Aorta (tissue), 5 donors: Measurements from ENCODE around the gene PPP6R2. TPM values are rescaled to one million over a fixed set of nuclear protein-coding genes. Genes with fewer than 3 reads are reported as not detected.

Experiments
- ATAC-seq: fragments of 200-7000 bp; cut with Tn5 transposase; one replicate; pipeline ENCODE4 v1.9.1; 2022; ENCODE audit warnings: moderate library complexity; ENCODE audit not compliant: low FRiP score
- DNase-seq, 2 donors: peaks; one replicate each; pipeline ENCODE4 v3.0.0-alpha.2; 2020
- H3K27ac ChIP-seq, 2 donors: one replicate each; pipeline ENCODE4 v1.5.1; 2013; ENCODE audit warnings: low read length in 2 of 2, mild to moderate bottlenecking in 2 of 2, moderate library complexity in 2 of 2, control low read depth in 1 of 2, inconsistent platforms in 1 of 2, low read depth in 1 of 2
- H3K27me3 ChIP-seq, 2 donors: one replicate each; pipeline ENCODE4 v1.6.1; 2013; ENCODE audit warnings: control low read depth in 1 of 2, low read length in 1 of 2, mild to moderate bottlenecking in 1 of 2, moderate library complexity in 1 of 2; ENCODE audit not compliant: insufficient read depth in 2 of 2, control insufficient read depth in 1 of 2
- H3K36me3 ChIP-seq, 2 donors: one replicate each; pipeline ENCODE4 v1.6.1; 2013; ENCODE audit warnings: control low read depth in 1 of 2, low read length in 1 of 2, mild to moderate bottlenecking in 1 of 2; ENCODE audit not compliant: insufficient read depth in 2 of 2, control insufficient read depth in 1 of 2
- H3K4me1 ChIP-seq, 2 donors: one replicate each; pipeline ENCODE4 v1.6.1; 2013; ENCODE audit warnings: low read length in 2 of 2, control low read depth in 1 of 2, mild to moderate bottlenecking in 1 of 2, moderate library complexity in 1 of 2; ENCODE audit not compliant: insufficient read depth in 2 of 2, control insufficient read depth in 1 of 2
- H3K4me3 ChIP-seq, 2 donors: one replicate each; pipeline ENCODE4 v1.5.1; 2013; ENCODE audit warnings: low read length in 2 of 2, control low read depth in 1 of 2, mild to moderate bottlenecking in 1 of 2
- H3K9me3 ChIP-seq: one replicate; pipeline ENCODE4 v1.6.1; 2013; ENCODE audit warnings: mild to moderate bottlenecking, low read length; ENCODE audit not compliant: control insufficient read depth
- WGBS, 2 donors: extraction: QIAGEN DNeasy Blood & Tissue Kit; methylation state at CpG; one replicate each; pipeline ENCODE4 v1.1.7; 2013; 5-methylcytosine and 5-hydroxymethylcytosine counted together
- intact Hi-C, 2 donors: fragments of 100-400 bp; cut with DNase I; formaldehyde crosslinking; loops; one replicate each; pipeline versions ENCODE4 v1.14.2 to v1.15.0; 2022
- polyA plus RNA-seq, 2 donors: library from polyadenylated mRNA; stranded (reverse); fragments of 200-250 nt; gene quantifications; one replicate each; pipeline ENCODE4 v1.2.3, GENCODE V29; 2013
- total RNA-seq, 2 donors: library from RNA; stranded (reverse); fragmentation: NEBNext Ultra II Directional; extraction: Animal tissue kit (Norgen Biotek cat#: 25700); gene quantifications; one replicate each; pipeline ENCODE4 v1.2.1, GENCODE V29; 2021
- donor health status: healthy with polysubstance abuse.
- donor health status: Bipolar disorder and iron deficiency.
- donor health status: DM: no; HTN: no; CAD: no.
- donor health status: DM: no; HTN: no; CAD: no.
- donor health status: DM: yes; HTN: yes; CAD: no.

Gene PPP6R2
- total and polyA plus RNA-seq, 4 donors = 14.1 to 62.5 (median 46.0) TPM

GRCh38 chr22:50305393-50305922, 37.7 kb upstream of the PPP6R2 start:
- Histone ChIP-seq H3K27ac (peak overlapping the region; percentile 4 to 81), H3K4me1 (peaks cover 0 to 5% of the 10 kb centered on the region in 2 donors), H3K9me3 (no peaks in the 10 kb centered on the region), H3K4me3 (no peak overlapping the region), H3K36me3 (no peaks in the 10 kb centered on the region), H3K27me3 (no peaks in the 10 kb centered on the region)
- intact Hi-C loops = loop anchor here in 1 of 2 donors (1.0 kb wide), 1 partner anchor 12 kb away; no protein-coding TSS in a partner anchor
- no peak for ATAC-seq
- WGBS, 2 donors = 33 to 34% methylated on average over 14 of the region's 14 CpGs
- DNase-seq = no peak

- no peaks in the 10 kb centered on the region for H3K36me3 ChIP-seq
- DNase-seq (peak; percentile 95 to 96), ATAC-seq (peak; percentile 65)
- H3K9me3 ChIP-seq = no peaks in the 10 kb centered on the region
- peaks cover 0 to 5% of the 10 kb centered on the region in 2 donors for H3K4me1 ChIP-seq
- peak overlapping the region; percentile 68 to 84 for H3K4me3 ChIP-seq
- peak overlapping the region; percentile 16 to 54 for H3K27ac ChIP-seq
- H3K27me3 ChIP-seq = no peaks in the 10 kb centered on the region
- intact Hi-C loops = loop anchor here in 1 of 2 donors (1.0 kb wide), 1 partner anchor 13 kb away; no protein-coding TSS in a partner anchor
- WGBS, 2 donors = 1% methylated on average over 21 of the region's 21 CpGs
These were observed 37.1 kb upstream of the PPP6R2 start for GRCh38 chr22:50305923-50306566.

GRCh38 chr22:50306753-50307749, 36.1 kb upstream of the PPP6R2 start, which contains the start of gene PLXNB2:
TSS of gene PLXNB2 (minus strand) at chr22:50307646. CDS start at chr22:50290584, 17,062 bp downstream.
- Histone ChIP-seq H3K27ac (peak within 1 kb of the TSS; percentile 5 to 76), H3K36me3 (no peaks in the 10 kb centered on the region), H3K4me3 (peak within 1 kb of the TSS; percentile 68 to 84), H3K27me3 (no peaks in the 10 kb centered on the region), H3K4me1 (peaks cover 0 to 5% of the 10 kb centered on the region in 2 donors), H3K9me3 (no peaks in the 10 kb centered on the region)
- DNase-seq = peak; percentile 90 to 93
- ATAC-seq = peak; percentile 76
- intact Hi-C loops = no loop called here
- 0% methylated on average over 64 to 104 of the region's 105 CpGs for WGBS, 2 donors

- Histone ChIP-seq H3K36me3 (no peaks in the 10 kb centered on the region), H3K4me1 (peaks cover 0 to 5% of the 10 kb centered on the region in 2 donors), H3K27me3 (no peaks in the 10 kb centered on the region), H3K9me3 (no peaks in the 10 kb centered on the region), H3K27ac (peak overlapping the region in 1 of 2 donors; percentile 10), H3K4me3 (no peak overlapping the region)
- intact Hi-C loops = no loop called here
- ATAC-seq (no peak), DNase-seq (no peak)
- 42 to 60% methylated on average over 13 to 19 of the region's 19 CpGs for WGBS, 2 donors
These were observed 35.1 kb upstream of the PPP6R2 start for GRCh38 chr22:50307890-50308596.

GRCh38 chr22:50308597-50308935, 34.6 kb upstream of the PPP6R2 start:
- DNase-seq = peak in 1 of 2 donors; percentile 92
- intact Hi-C loops = no loop called here
- no peaks in the 10 kb centered on the region for H3K9me3 ChIP-seq
- 35 to 44% methylated on average over 7 of the region's 7 CpGs for WGBS, 2 donors
- no peak overlapping the region for H3K4me3 ChIP-seq
- no peak overlapping the region for H3K27ac ChIP-seq
- peaks cover 0 to 5% of the 10 kb centered on the region in 2 donors for H3K4me1 ChIP-seq
- H3K36me3 ChIP-seq = no peaks in the 10 kb centered on the region
- peak; percentile 11 for ATAC-seq
- no peaks in the 10 kb centered on the region for H3K27me3 ChIP-seq

GRCh38 chr22:50308986-50309600, 34.0 kb upstream of the PPP6R2 start:
- ATAC-seq (no peak), DNase-seq (no peak)
- Histone ChIP-seq H3K27me3 (no peaks in the 10 kb centered on the region), H3K27ac (no peak overlapping the region), H3K36me3 (no peaks in the 10 kb centered on the region), H3K4me1 (peaks cover 0 to 4% of the 10 kb centered on the region in 2 donors), H3K9me3 (no peaks in the 10 kb centered on the region), H3K4me3 (no peak overlapping the region)
- 56 to 60% methylated on average over 9 of the region's 9 CpGs for WGBS, 2 donors
- intact Hi-C loops = no loop called here

GRCh38 chr22:50309601-50309991, 33.5 kb upstream of the PPP6R2 start:
- ATAC-seq (no peak), DNase-seq (no peak)
- no peaks in the 10 kb centered on the region for H3K36me3 ChIP-seq
- 81 to 82% methylated on average over 7 of the region's 7 CpGs for WGBS, 2 donors
- H3K4me1 ChIP-seq = no peaks in the 10 kb centered on the region
- H3K9me3 ChIP-seq = no peaks in the 10 kb centered on the region
- H3K4me3 ChIP-seq = no peak overlapping the region
- no peak overlapping the region for H3K27ac ChIP-seq
- intact Hi-C loops = no loop called here
- H3K27me3 ChIP-seq = no peaks in the 10 kb centered on the region
